CD14-positive monocyte (primary cell): ENCODE results near the gene SYNDIG1L. TPM values are rescaled to one million over a fixed set of nuclear protein-coding genes. Genes with fewer than 3 reads are reported as not detected.

Experiments
- DNase-seq, 3 donors: peaks; one replicate each; pipeline ENCODE4 v3.0.0-alpha.2; 2011 to 2022
- H2AFZ ChIP-seq: 2 replicates; pipeline ENCODE4 v1.6.0; 2012; ENCODE audit warnings: mild to moderate bottlenecking, low read depth, low read length, inconsistent platforms; ENCODE audit not compliant: insufficient read depth, poor library complexity, severe bottlenecking
- H3K27ac ChIP-seq, 2 donors: 1 replicate in 1 of 2; 2 replicates in 1 of 2; pipeline ENCODE4 v1.5.1; 2012 to 2013; ENCODE audit warnings: low read length in 2 of 2, control low read depth in 1 of 2, inconsistent platforms in 1 of 2, low read depth in 1 of 2, mild to moderate bottlenecking in 1 of 2
- H3K27me3 ChIP-seq, 2 donors: one replicate each; pipeline versions ENCODE4 v1.6.0 to v1.6.1; 2011 to 2013; ENCODE audit warnings: low read length in 2 of 2; ENCODE audit not compliant: control insufficient read depth in 2 of 2, insufficient read depth in 2 of 2
- H3K36me3 ChIP-seq, 2 donors: replicated peaks in 1 of 2; 1 replicate in 1 of 2; 2 replicates in 1 of 2; pipeline versions ENCODE4 v1.5.1 to v1.6.1; 2012 to 2013; ENCODE audit warnings: low read length in 2 of 2, control low read depth in 1 of 2, inconsistent platforms in 1 of 2, mild to moderate bottlenecking in 1 of 2; ENCODE audit not compliant: insufficient read depth in 2 of 2, control insufficient read depth in 1 of 2
- H3K4me1 ChIP-seq, 2 donors: 1 replicate in 1 of 2; 2 replicates in 1 of 2; pipeline versions ENCODE4 v1.5.1 to v1.6.1; 2012 to 2013; ENCODE audit warnings: low read length in 2 of 2, control low read depth in 1 of 2, inconsistent platforms in 1 of 2, mild to moderate bottlenecking in 1 of 2, moderate library complexity in 1 of 2; ENCODE audit not compliant: insufficient read depth in 2 of 2, control insufficient read depth in 1 of 2
- H3K4me2 ChIP-seq: replicated peaks from 2 replicates; pipeline ENCODE3; 2012; ENCODE audit warnings: low read length, moderate library complexity, mild to moderate bottlenecking; ENCODE audit not compliant: poor library complexity, severe bottlenecking; ENCODE audit errors: extremely low read depth
- H3K4me3 ChIP-seq, 3 experiments: fragments of 200-600 bp in 1 of 3; sonication (generic) in 1 of 3; replicated peaks in 1 of 3; 1 replicate in 2 of 3; 2 replicates in 1 of 3; pipeline ENCODE4 v1.5.1; 2011 to 2013; ENCODE audit warnings: low read length in 3 of 3, mild to moderate bottlenecking in 3 of 3, control low read depth in 2 of 3, low read depth in 2 of 3, inconsistent platforms in 1 of 3, moderate library complexity in 1 of 3
- H3K79me2 ChIP-seq: 2 replicates; pipeline ENCODE4 v1.6.0; 2012; ENCODE audit warnings: mild to moderate bottlenecking, control low read depth, inconsistent platforms, low read length, moderate library complexity; ENCODE audit not compliant: insufficient read depth
- H3K9ac ChIP-seq: 2 replicates; pipeline ENCODE4 v1.6.0; 2017; ENCODE audit warnings: low read length, mild to moderate bottlenecking; ENCODE audit not compliant: insufficient read depth, poor library complexity, severe bottlenecking
- H3K9me3 ChIP-seq, 2 donors: replicated peaks in 1 of 2; 1 replicate in 1 of 2; 2 replicates in 1 of 2; pipeline versions ENCODE4 v1.5.1 to v1.6.1; 2012 to 2013; ENCODE audit warnings: low read length in 2 of 2, control low read depth in 1 of 2; ENCODE audit not compliant: control insufficient read depth in 1 of 2, insufficient read depth in 1 of 2
- H4K20me1 ChIP-seq: 2 replicates; pipeline ENCODE4 v1.6.0; 2012; ENCODE audit warnings: mild to moderate bottlenecking, low read length, control low read depth, moderate library complexity; ENCODE audit not compliant: insufficient read depth
- H3K27ac Mint-ChIP-seq, 7 donors: one replicate each; pipeline ENCODE4 v1.8.0; 2020; ENCODE audit warnings: mild to moderate bottlenecking in 7 of 7, mixed read lengths in 7 of 7, moderate library complexity in 6 of 7, inconsistent platforms in 2 of 7
- H3K27me3 Mint-ChIP-seq, 3 donors: one replicate each; pipeline ENCODE4 v1.8.0; 2021 to 2022; ENCODE audit warnings: low read depth in 3 of 3, mild to moderate bottlenecking in 3 of 3, mixed read lengths in 3 of 3, moderate library complexity in 3 of 3, inconsistent platforms in 1 of 3
- H3K36me3 Mint-ChIP-seq, 2 donors: one replicate each; pipeline ENCODE4 v1.8.0; 2020; ENCODE audit warnings: mixed read lengths in 2 of 2, inconsistent platforms in 1 of 2, mild to moderate bottlenecking in 1 of 2
- H3K4me1 Mint-ChIP-seq: one replicate; pipeline ENCODE4 v1.8.0; 2020; ENCODE audit warnings: mild to moderate bottlenecking, mixed read lengths
- H3K4me3 Mint-ChIP-seq, 2 donors: one replicate each; pipeline ENCODE4 v1.8.0; 2020; ENCODE audit warnings: mild to moderate bottlenecking in 2 of 2, mixed read lengths in 2 of 2, moderate library complexity in 1 of 2
- H3K9me3 Mint-ChIP-seq, 7 donors: one replicate each; pipeline ENCODE4 v1.8.0; 2020 to 2022; ENCODE audit warnings: mixed read lengths in 7 of 7, mild to moderate bottlenecking in 6 of 7, moderate library complexity in 6 of 7, inconsistent platforms in 2 of 7
- WGBS: methylation state at CpG from one replicate; pipeline ENCODE4 v1.1.5; 2013; ENCODE audit warnings: missing lambda C conversion rate; ENCODE audit not compliant: insufficient coverage; 5-methylcytosine and 5-hydroxymethylcytosine counted together
- intact Hi-C, 2 donors: fragments of 100-400 bp; cut with micrococcal nuclease; formaldehyde crosslinking; loops; one replicate each; pipeline versions ENCODE4 v1.15.0 to v1.15.1; 2023
- polyA plus RNA-seq, 3 donors: library from polyadenylated mRNA; depleted of rRNA in 1 of 3; unstranded in 2 of 3; stranded (reverse) in 1 of 3; fragments of 300-500 nt in 2 of 3; fragments of >200 nt in 1 of 3; fragmentation: Illumina TruSeq in 2 of 3; gene quantifications; 1 replicate in 2 of 3; 2 replicates in 1 of 3; pipeline ENCODE4 v1.2.3, GENCODE V29; 2012 to 2021
- TF ChIP-seq, protein P1 (sequence below): fragments of 200-600 bp; IDR thresholded peaks from one replicate; pipeline ENCODE4 v1.8.0; 2022; ENCODE audit warnings: antibody characterized with exemption, mild to moderate bottlenecking

SYNDIG1L gene
- polyA plus RNA-seq, 3 donors: not detected

DNA sequence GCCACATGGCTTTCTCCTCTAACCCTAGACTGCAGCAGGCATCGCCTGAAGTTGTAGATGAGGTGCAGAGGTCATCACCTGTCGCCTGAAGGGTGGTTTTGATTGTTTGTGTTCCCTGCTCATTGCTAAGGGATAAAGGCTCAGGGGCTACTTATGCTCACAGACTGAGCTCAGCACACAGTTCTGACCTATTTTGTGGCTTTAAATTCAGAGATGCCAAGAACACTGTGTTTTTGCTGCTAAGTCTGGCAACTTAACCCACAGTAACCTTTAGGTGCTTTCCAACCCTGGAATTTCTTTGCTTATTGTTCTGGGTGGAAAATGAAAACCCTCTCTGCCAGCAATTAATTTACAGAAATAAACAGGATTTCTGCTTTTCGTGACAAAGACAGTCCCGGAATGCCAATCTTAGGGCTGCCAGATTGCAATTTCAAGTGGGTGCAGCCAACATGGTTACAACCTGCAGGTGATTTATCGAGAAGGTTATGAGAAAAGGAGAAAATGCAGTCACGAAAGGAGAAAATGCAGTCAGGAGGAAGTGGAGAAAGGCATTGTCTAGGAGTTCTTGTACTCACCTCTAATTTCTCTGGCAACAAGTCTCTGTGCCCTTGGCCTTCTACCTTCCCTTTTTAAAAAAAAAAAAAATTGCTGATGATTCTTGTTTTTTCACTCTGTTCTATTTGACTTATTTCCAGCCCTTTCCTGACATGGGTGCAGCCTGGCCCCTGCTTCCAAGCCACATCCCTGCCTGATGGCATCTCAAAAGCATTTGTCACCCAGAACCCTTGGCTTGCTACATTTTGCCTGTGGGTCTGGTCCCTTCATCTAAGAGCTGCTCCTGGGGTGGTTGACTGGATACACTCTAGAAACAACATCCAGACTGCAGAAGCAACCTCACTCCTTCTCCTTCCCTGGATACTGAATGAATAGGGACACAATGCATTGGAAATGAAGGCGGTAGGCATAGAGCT, 43.8 kb upstream of the SYNDIG1L start:
- Histone ChIP-seq H3K4me1 (peaks cover 4 to 5% of the 10 kb centered on the region in 2 donors), H2AFZ (no peak overlapping the region), H3K9ac (no peak overlapping the region), H3K79me2 (no peaks in the 10 kb centered on the region), H3K4me2 (no peak overlapping the region), H3K27ac (no peak overlapping the region), H3K36me3 (peaks cover 15 to 52% of the 10 kb centered on the region in 2 donors), H4K20me1 (peaks cover 31% of the 10 kb centered on the region), H3K27me3 (no peaks in the 10 kb centered on the region), H3K9me3 (no peaks in the 10 kb centered on the region), H3K4me3 (no peak overlapping the region)
- WGBS: 100% methylated on average over 3 of the region's 7 CpGs
- no peak for DNase-seq
- H3K27me3 Mint-ChIP-seq: peaks cover 0 to 2% (median 2%) of the 10 kb centered on the region in 3 donors
- TF ChIP-seq, protein P1, sequence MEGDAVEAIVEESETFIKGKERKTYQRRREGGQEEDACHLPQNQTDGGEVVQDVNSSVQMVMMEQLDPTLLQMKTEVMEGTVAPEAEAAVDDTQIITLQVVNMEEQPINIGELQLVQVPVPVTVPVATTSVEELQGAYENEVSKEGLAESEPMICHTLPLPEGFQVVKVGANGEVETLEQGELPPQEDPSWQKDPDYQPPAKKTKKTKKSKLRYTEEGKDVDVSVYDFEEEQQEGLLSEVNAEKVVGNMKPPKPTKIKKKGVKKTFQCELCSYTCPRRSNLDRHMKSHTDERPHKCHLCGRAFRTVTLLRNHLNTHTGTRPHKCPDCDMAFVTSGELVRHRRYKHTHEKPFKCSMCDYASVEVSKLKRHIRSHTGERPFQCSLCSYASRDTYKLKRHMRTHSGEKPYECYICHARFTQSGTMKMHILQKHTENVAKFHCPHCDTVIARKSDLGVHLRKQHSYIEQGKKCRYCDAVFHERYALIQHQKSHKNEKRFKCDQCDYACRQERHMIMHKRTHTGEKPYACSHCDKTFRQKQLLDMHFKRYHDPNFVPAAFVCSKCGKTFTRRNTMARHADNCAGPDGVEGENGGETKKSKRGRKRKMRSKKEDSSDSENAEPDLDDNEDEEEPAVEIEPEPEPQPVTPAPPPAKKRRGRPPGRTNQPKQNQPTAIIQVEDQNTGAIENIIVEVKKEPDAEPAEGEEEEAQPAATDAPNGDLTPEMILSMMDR: no peak
- H3K27ac Mint-ChIP-seq: no peak overlapping the region
- peaks cover 3 to 7% (median 4%) of the 10 kb centered on the region in 7 donors for H3K9me3 Mint-ChIP-seq
- intact Hi-C loops: loop anchor here in 1 of 2 donors (5.0 kb wide), 1 partner anchor 112 kb away; no protein-coding TSS in a partner anchor
- peaks cover 28 to 56% of the 10 kb centered on the region in 2 donors for H3K36me3 Mint-ChIP-seq
- no peak overlapping the region for H3K4me3 Mint-ChIP-seq
- peaks cover 11% of the 10 kb centered on the region for H3K4me1 Mint-ChIP-seq

DNA sequence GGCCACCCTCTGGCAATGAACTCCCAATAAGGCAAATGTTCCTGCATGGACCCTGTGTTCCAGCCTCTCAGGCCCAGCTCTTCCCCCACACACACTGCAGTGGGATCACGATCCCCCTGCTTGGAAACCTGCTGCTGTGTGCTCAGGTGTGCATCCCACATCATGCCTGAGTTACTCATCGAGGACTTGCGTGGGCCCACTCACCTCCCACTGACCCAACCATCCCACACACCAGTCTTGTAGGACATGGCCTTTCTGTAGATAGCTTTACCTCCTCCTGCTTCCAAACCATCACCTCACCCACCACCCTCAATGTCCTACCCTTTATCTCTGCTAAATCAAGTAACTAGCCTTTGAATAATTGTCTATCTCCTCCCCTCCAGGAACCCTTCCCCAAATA, 42.5 kb upstream of the SYNDIG1L start:
- peaks cover 2 to 39% of the 10 kb centered on the region in 2 donors for H3K36me3 ChIP-seq
- H3K36me3 Mint-ChIP-seq: peaks cover 17 to 43% of the 10 kb centered on the region in 2 donors
- WGBS: 94% methylated on average over 3 of the region's 3 CpGs
- H3K4me3 ChIP-seq: no peak overlapping the region
- H3K4me1 ChIP-seq: peaks cover 4 to 5% of the 10 kb centered on the region in 2 donors
- TF ChIP-seq, protein P1: no peak
- H3K4me1 Mint-ChIP-seq: peaks cover 8% of the 10 kb centered on the region
- H3K9me3 Mint-ChIP-seq: peaks cover 3 to 5% (median 4%) of the 10 kb centered on the region in 7 donors
- H4K20me1 ChIP-seq: peaks cover 22% of the 10 kb centered on the region
- H3K27me3 Mint-ChIP-seq: peaks cover 0 to 2% (median 2%) of the 10 kb centered on the region in 3 donors
- intact Hi-C loops: loop anchor here in 1 of 2 donors (5.0 kb wide), 1 partner anchor 114 kb away; no protein-coding TSS in a partner anchor
- no peaks in the 10 kb centered on the region for H3K79me2 ChIP-seq
- peak overlapping the region in 1 of 7 donors; percentile 60 for H3K27ac Mint-ChIP-seq
- H3K4me3 Mint-ChIP-seq: no peak overlapping the region
- no peak overlapping the region for H3K4me2 ChIP-seq
- no peaks in the 10 kb centered on the region for H3K27me3 ChIP-seq
- DNase-seq: no peak
- no peak overlapping the region for H2AFZ ChIP-seq
- H3K27ac ChIP-seq: no peak overlapping the region
- no peak overlapping the region for H3K9ac ChIP-seq
- no peaks in the 10 kb centered on the region for H3K9me3 ChIP-seq
